ENCODE data around the gene SDCCAG8. TPM values are rescaled to one million over a fixed set of nuclear protein-coding genes. Genes with fewer than 3 reads are reported as not detected.
A peak's percentile ranks its signal among the peaks of the same experiment; 100 is the strongest.
"Not testable (repeated sequence)": the region's sequence is repeated elsewhere in the genome, so short reads cannot be mapped to it uniquely, and the experiment has no call there.

The SDCCAG8 gene
- total RNA-seq, 1 donor from 2014 or later, result 31.6 TPM

GRCh38 chr1:243323491-243323890 is 67.7 kb downstream of the SDCCAG8 start:
- TF ChIP-seq, protein P1, sequence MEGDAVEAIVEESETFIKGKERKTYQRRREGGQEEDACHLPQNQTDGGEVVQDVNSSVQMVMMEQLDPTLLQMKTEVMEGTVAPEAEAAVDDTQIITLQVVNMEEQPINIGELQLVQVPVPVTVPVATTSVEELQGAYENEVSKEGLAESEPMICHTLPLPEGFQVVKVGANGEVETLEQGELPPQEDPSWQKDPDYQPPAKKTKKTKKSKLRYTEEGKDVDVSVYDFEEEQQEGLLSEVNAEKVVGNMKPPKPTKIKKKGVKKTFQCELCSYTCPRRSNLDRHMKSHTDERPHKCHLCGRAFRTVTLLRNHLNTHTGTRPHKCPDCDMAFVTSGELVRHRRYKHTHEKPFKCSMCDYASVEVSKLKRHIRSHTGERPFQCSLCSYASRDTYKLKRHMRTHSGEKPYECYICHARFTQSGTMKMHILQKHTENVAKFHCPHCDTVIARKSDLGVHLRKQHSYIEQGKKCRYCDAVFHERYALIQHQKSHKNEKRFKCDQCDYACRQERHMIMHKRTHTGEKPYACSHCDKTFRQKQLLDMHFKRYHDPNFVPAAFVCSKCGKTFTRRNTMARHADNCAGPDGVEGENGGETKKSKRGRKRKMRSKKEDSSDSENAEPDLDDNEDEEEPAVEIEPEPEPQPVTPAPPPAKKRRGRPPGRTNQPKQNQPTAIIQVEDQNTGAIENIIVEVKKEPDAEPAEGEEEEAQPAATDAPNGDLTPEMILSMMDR (IDR thresholded peaks at IDR 0.05; ENCODE audit: unreplicated experiment), result no peak
- H3K27me3 Mint-ChIP-seq, result no peaks in the 10 kb centered on the region
- no peaks in the 10 kb centered on the region for H3K9me3 Mint-ChIP-seq (ENCODE audit: low read depth)
- H3K36me3 Mint-ChIP-seq (ENCODE audit: insufficient read depth), result peaks cover 7% of the 10 kb centered on the region
- no peak overlapping the region for H3K27ac Mint-ChIP-seq
- H3K4me3 Mint-ChIP-seq (ENCODE audit: low read depth), result no peak overlapping the region
- H3K4me1 Mint-ChIP-seq (ENCODE audit: low read depth), result no peaks in the 10 kb centered on the region
- no peak for DNase-seq (ENCODE audit: low spot score, unreplicated experiment)

DNA sequence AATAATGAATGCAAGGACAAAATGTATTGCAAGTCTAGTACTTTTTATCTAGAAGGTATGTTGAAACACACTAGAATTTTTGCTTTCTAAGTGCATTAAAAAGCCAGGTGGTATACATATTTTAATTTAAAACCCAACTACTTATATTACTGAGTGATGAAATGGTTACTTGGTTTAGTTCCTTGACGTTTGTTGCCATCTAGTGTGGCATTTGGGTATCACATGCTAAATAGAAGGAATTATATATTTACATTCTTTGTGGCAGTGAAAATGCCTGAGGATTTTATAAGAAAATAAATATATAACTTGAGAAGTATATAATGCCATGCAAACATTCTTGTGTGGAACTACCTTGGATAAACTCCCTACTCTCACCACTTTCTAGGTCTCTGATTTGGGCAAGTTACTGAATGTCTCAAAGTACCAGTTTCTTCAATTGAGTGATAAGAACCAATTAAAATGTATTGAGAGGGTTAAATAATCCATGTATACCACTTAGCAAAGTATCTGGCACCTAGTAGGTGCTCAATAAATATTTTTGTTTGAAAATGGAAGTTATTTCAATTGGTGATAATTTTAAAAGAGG is 69.6 kb downstream of the SDCCAG8 start:
- H3K4me3 Mint-ChIP-seq (ENCODE audit: low read depth), result no peak overlapping the region
- TF ChIP-seq, protein P1 (IDR thresholded peaks at IDR 0.05; ENCODE audit: unreplicated experiment), result peak; percentile 88
- H3K27ac Mint-ChIP-seq, result no peak overlapping the region
- H3K36me3 Mint-ChIP-seq (ENCODE audit: insufficient read depth), result peaks cover under 1% of the 10 kb centered on the region
- H3K27me3 Mint-ChIP-seq, result no peaks in the 10 kb centered on the region
- H3K4me1 Mint-ChIP-seq (ENCODE audit: low read depth), result no peaks in the 10 kb centered on the region
- DNase-seq (ENCODE audit: low spot score, unreplicated experiment), result no peak
- H3K9me3 Mint-ChIP-seq (ENCODE audit: low read depth), result no peaks in the 10 kb centered on the region

- Mint-ChIP-seq H3K9me3 (ENCODE audit: low read depth) (no peaks in the 10 kb centered on the region), H3K36me3 (ENCODE audit: insufficient read depth) (peaks cover 39% of the 10 kb centered on the region), H3K4me3 (ENCODE audit: low read depth) (no peak overlapping the region), H3K27me3 (no peaks in the 10 kb centered on the region), H3K27ac (no peak overlapping the region), H3K4me1 (ENCODE audit: low read depth) (peaks cover 2% of the 10 kb centered on the region)
- DNase-seq (ENCODE audit: low spot score, unreplicated experiment), result no peak
- TF ChIP-seq, protein P1 (IDR thresholded peaks at IDR 0.05; ENCODE audit: unreplicated experiment), result no peak
Measured at GRCh38 chr1:243332440-243332839, 76.6 kb downstream of the SDCCAG8 start.

DNA sequence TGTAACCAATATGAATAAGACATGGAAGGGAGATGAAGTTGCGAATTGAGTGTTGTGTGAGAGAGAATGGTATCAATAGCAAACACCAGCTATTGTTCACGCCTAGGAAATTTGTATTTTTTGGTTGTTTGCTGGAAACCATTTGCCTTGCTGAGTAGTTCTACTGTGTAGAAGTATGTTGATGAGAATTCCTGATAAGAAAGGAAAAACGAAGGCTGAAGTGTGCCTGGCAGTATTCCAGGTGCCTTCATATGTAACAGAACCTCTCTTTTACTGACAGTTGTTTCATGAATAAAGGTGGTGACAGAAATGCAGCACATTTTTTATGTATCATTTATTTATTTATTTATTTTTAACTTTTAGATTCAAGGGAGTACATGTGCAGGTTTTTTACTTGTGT is 79.5 kb downstream of the SDCCAG8 start:
- H3K4me3 Mint-ChIP-seq (ENCODE audit: low read depth), result no peak overlapping the region
- H3K4me1 Mint-ChIP-seq (ENCODE audit: low read depth), result peaks cover 2% of the 10 kb centered on the region
- H3K27ac Mint-ChIP-seq, result no peak overlapping the region
- H3K27me3 Mint-ChIP-seq, result no peaks in the 10 kb centered on the region
- DNase-seq (ENCODE audit: low spot score, unreplicated experiment), result no peak
- TF ChIP-seq, protein P1 (IDR thresholded peaks at IDR 0.05; ENCODE audit: unreplicated experiment), result no peak
- no peaks in the 10 kb centered on the region for H3K9me3 Mint-ChIP-seq (ENCODE audit: low read depth)
- peaks cover 39% of the 10 kb centered on the region for H3K36me3 Mint-ChIP-seq (ENCODE audit: insufficient read depth)

DNA sequence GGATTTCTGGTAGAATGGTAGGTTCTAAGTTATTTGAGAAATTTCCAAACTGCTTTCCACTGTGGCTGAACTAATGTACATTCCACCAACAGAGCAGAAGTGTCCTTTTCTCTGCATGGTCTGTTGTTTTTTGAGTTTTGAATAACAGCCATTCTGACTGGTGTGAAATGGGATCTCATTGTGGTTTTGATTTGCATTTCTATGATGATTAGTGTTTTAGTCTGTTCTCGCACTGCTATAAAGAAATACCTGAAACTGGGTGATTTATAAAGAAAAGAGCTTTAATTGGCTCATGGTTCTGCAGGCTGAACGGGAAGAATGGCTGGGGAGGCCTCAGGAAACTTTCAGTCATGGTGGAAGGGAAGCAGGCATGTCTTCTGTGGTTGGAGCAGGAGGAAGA is 80.3 kb downstream of the SDCCAG8 start:
- Mint-ChIP-seq H3K4me3 (ENCODE audit: low read depth) (no peak overlapping the region), H3K4me1 (ENCODE audit: low read depth) (peaks cover 4% of the 10 kb centered on the region), H3K36me3 (ENCODE audit: insufficient read depth) (peaks cover 37% of the 10 kb centered on the region), H3K27ac (no peak overlapping the region), H3K9me3 (ENCODE audit: low read depth) (no peaks in the 10 kb centered on the region), H3K27me3 (no peaks in the 10 kb centered on the region)
- no peak for DNase-seq (ENCODE audit: low spot score, unreplicated experiment)
- TF ChIP-seq, protein P1 (IDR thresholded peaks at IDR 0.05; ENCODE audit: unreplicated experiment), result no peak

DNA sequence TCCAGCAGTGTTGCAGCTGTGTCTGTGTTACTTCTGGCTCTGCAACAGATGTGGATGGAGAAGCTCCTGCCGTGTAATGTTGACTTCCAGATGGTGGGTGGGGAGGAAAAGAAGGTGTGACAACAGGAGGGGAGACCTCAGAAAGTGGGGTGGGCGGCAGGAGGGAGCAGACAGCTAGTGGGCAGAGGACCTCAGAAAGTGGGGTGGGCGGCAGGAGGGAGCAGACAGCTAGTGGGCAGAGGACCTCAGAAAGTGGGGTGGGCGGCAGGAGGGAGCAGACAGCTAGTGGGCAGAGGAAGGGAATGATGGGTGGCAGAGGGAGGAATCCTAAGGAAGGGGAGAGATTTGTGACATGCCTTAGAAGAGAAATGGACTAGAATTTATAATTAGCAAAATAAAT is 83.0 kb downstream of the SDCCAG8 start:
- H3K9me3 Mint-ChIP-seq (ENCODE audit: low read depth); H3K27ac Mint-ChIP-seq; H3K27me3 Mint-ChIP-seq; H3K4me1 Mint-ChIP-seq (ENCODE audit: low read depth); DNase-seq (ENCODE audit: low spot score, unreplicated experiment); H3K4me3 Mint-ChIP-seq (ENCODE audit: low read depth): not testable (repeated sequence)
- peaks cover 22% of the 10 kb centered on the region for H3K36me3 Mint-ChIP-seq (ENCODE audit: insufficient read depth)
